Smooth muscle cell (in vitro differentiated cells): Measurements from ENCODE around the gene NKD1. TPM values are rescaled to one million over a fixed set of nuclear protein-coding genes. Genes with fewer than 3 reads are reported as not detected.

Experiments used
- DNase-seq: peaks from one replicate; lab custom pipeline; 2025; ENCODE audit not compliant: unreplicated experiment; lab: John Stamatoyannopoulos, UW
- H2AFZ ChIP-seq: fragments of 200-600 bp; sonication (generic); 2 replicates; pipeline ENCODE4 v1.6.0; 2016; ENCODE audit warnings: antibody characterized with exemption, low read depth, mild to moderate bottlenecking
- H3F3A ChIP-seq: fragments of 200-600 bp; sonication (generic); 2 replicates; pipeline ENCODE4 v1.6.0; 2017; ENCODE audit warnings: antibody characterized with exemption, low read depth
- H3K27ac ChIP-seq: fragments of 200-600 bp; sonication (generic); 2 replicates; pipeline ENCODE4 v1.5.1; 2016; ENCODE audit warnings: low read depth, mild to moderate bottlenecking
- H3K27me3 ChIP-seq: fragments of 200-600 bp; sonication (generic); 2 replicates; pipeline ENCODE4 v1.6.1; 2016; ENCODE audit warnings: low read depth, mild to moderate bottlenecking
- H3K36me3 ChIP-seq: fragments of 200-600 bp; sonication (generic); 2 replicates; pipeline ENCODE4 v1.5.1; 2016; ENCODE audit warnings: low read depth
- H3K4me1 ChIP-seq: fragments of 200-600 bp; sonication (generic); 2 replicates; pipeline ENCODE4 v1.5.1; 2016; ENCODE audit warnings: low read depth
- H3K4me2 ChIP-seq: fragments of 200-600 bp; sonication (generic); 2 replicates; pipeline ENCODE4 v1.6.0; 2016; ENCODE audit warnings: mild to moderate bottlenecking
- H3K4me3 ChIP-seq: fragments of 200-600 bp; sonication (generic); 2 replicates; pipeline ENCODE4 v1.5.1; 2016; ENCODE audit warnings: mild to moderate bottlenecking
- H3K79me2 ChIP-seq: fragments of 200-600 bp; sonication (generic); 2 replicates; pipeline ENCODE4 v1.6.0; 2016; ENCODE audit warnings: low read depth, mild to moderate bottlenecking
- H3K9ac ChIP-seq: fragments of 200-600 bp; sonication (generic); 2 replicates; pipeline ENCODE4 v1.6.0; 2016; ENCODE audit warnings: low read depth
- H3K9me3 ChIP-seq: fragments of 200-600 bp; sonication (generic); replicated peaks from 2 replicates; pipeline ENCODE4 v1.5.1; 2016; ENCODE audit warnings: low read depth
- H4K20me1 ChIP-seq: fragments of 200-600 bp; sonication (generic); 2 replicates; pipeline ENCODE4 v1.6.0; 2016; ENCODE audit warnings: low read depth
- WGBS: methylation state at CpG from one replicate; pipeline ENCODE4 v1.1.7; 2016; ENCODE audit warnings: low lambda C conversion rate; 5-methylcytosine and 5-hydroxymethylcytosine counted together
- polyA plus RNA-seq: library from polyadenylated mRNA; unstranded; fragments of >200 nt; fragmentation: Nextera tagmentation; extraction: Ambion mirVana; gene quantifications from 2 replicates; pipeline ENCODE4 v1.2.1, GENCODE V29; 2016
- total RNA-seq: library from RNA; depleted of rRNA; stranded (reverse); fragments of >200 nt; gene quantifications from 2 replicates; pipeline ENCODE4 v1.2.3, GENCODE V29; 2014
- TF ChIP-seq, protein P1 (sequence below): fragments of 200-600 bp; sonication (generic); IDR thresholded peaks from 2 replicates; pipeline ENCODE4 v1.5.1; 2017; ENCODE audit warnings: borderline replicate concordance, mild to moderate bottlenecking, antibody characterized with exemption; ENCODE audit not compliant: insufficient read depth, poor library complexity, severe bottlenecking

The NKD1 gene
- total and polyA plus RNA-seq, 2 experiments from 2014 or later, result 4.5 to 18.8 TPM

DNA sequence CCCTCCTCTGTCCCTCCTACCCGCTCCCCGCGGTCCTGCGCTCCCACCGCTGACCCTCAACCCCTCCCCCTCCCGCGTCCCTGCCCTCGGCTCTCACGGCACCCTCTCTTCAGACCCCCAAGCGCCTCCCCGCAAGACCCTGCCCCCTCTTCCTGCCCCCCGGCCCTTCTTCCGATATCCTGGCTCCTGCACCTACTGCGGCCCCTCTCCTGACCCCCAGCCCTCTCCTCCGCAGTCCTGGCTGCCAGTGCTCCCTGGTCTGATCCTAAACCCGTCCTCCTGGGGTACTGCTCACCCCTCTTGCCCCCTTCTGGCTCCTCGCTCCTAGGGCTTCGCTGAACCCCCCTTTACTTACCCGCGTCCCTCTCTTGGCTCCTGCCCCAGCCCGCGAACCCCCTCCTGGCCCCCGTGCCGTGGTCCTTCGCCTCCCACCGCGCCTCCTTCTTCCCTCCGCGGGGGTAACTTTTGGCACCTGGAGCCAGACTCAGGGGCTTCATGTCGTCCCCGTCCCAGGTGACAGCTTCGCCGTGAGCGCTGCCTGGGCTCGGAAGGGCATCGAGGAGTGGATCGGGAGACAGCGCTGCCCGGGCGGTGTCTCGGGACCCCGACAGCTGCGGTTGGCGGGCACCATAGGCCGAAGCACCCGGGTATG is 839 bp downstream of the NKD1 start:
- WGBS, result 30% methylated on average over 26 of the region's 46 CpGs
- TF ChIP-seq, protein P1, sequence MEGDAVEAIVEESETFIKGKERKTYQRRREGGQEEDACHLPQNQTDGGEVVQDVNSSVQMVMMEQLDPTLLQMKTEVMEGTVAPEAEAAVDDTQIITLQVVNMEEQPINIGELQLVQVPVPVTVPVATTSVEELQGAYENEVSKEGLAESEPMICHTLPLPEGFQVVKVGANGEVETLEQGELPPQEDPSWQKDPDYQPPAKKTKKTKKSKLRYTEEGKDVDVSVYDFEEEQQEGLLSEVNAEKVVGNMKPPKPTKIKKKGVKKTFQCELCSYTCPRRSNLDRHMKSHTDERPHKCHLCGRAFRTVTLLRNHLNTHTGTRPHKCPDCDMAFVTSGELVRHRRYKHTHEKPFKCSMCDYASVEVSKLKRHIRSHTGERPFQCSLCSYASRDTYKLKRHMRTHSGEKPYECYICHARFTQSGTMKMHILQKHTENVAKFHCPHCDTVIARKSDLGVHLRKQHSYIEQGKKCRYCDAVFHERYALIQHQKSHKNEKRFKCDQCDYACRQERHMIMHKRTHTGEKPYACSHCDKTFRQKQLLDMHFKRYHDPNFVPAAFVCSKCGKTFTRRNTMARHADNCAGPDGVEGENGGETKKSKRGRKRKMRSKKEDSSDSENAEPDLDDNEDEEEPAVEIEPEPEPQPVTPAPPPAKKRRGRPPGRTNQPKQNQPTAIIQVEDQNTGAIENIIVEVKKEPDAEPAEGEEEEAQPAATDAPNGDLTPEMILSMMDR, result no peak
- H3K4me2 ChIP-seq, result peak overlapping the region; percentile 94

DNA sequence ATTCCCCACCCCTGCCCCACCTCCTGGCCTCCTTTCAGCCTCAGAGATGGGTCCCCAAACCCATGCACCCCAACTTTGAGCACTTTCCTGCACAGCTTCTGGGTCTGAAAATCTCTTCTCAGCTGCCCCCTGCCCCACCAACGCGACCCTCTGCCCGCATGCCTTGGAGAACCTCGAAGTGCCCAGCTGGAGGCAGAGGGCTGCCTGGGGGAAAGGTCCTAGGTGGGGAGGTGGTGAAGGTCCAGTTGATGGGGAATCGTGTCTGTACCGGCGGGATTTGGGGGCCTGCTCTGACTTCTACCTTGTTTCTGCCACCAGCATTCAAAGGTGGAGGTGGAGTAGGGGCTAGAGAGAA is 1.3 kb downstream of the NKD1 start:
- Histone ChIP-seq H3K79me2 (peaks cover 5% of the 10 kb centered on the region), H4K20me1 (peaks cover 26% of the 10 kb centered on the region), H3K27ac (no peak overlapping the region), H3K36me3 (no peaks in the 10 kb centered on the region), H3K4me2 (peak overlapping the region; percentile 94), H3K27me3 (no peaks in the 10 kb centered on the region), H3K4me1 (peaks cover 16% of the 10 kb centered on the region), H3K9ac (no peak overlapping the region), H2AFZ (no peak overlapping the region), H3K9me3 (no peaks in the 10 kb centered on the region), H3K4me3 (peak overlapping the region; percentile 93), H3F3A (no peaks in the 10 kb centered on the region)
- WGBS, result 80% methylated on average over 7 of the region's 7 CpGs
- TF ChIP-seq, protein P1, result no peak
- DNase-seq, result no peak

More for the DNA sequence above, 839 bp downstream of the NKD1 start:
- H3F3A ChIP-seq, result no peaks in the 10 kb centered on the region
- H4K20me1 ChIP-seq, result peaks cover 24% of the 10 kb centered on the region
- peaks cover 5% of the 10 kb centered on the region for H3K79me2 ChIP-seq
- no peaks in the 10 kb centered on the region for H3K27me3 ChIP-seq
- H3K9ac ChIP-seq, result no peak overlapping the region
- H3K36me3 ChIP-seq, result no peaks in the 10 kb centered on the region
- H3K4me1 ChIP-seq, result peaks cover 16% of the 10 kb centered on the region
- H2AFZ ChIP-seq, result peak overlapping the region; percentile 94
- H3K27ac ChIP-seq, result no peak overlapping the region
- DNase-seq, result no peak
- H3K9me3 ChIP-seq, result no peaks in the 10 kb centered on the region
- peak overlapping the region; percentile 93 for H3K4me3 ChIP-seq

DNA sequence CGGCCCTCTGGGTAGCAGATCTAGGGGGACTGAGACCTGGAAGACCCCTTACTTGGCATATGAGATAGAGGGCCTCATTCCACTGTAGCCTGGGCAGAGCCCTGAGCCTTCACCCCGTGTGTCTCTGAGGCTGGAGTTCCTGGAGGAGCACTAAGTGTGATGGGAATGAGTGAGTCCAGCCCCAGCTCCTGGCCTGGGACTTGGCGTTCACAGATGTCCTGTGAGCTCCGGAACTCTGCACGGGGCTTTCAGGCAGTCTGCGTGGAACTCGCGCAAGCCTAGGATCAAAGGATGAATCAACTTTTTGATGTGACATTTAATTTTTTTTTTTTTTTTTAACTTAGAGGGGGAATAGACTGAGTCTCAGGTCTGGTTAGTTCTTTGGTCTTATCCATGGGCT is 1.8 kb downstream of the NKD1 start:
- no peak overlapping the region for H3K9ac ChIP-seq
- 55% methylated on average over 8 of the region's 8 CpGs for WGBS
- peaks cover 26% of the 10 kb centered on the region for H4K20me1 ChIP-seq
- H3F3A ChIP-seq, result no peaks in the 10 kb centered on the region
- no peaks in the 10 kb centered on the region for H3K9me3 ChIP-seq
- H3K27me3 ChIP-seq, result no peaks in the 10 kb centered on the region
- peak overlapping the region; percentile 94 for H3K4me2 ChIP-seq
- TF ChIP-seq, protein P1, result no peak
- peaks cover 5% of the 10 kb centered on the region for H3K79me2 ChIP-seq
- no peak overlapping the region for H2AFZ ChIP-seq
- H3K36me3 ChIP-seq, result no peaks in the 10 kb centered on the region
- peak overlapping the region; percentile 93 for H3K4me3 ChIP-seq
- peaks cover 16% of the 10 kb centered on the region for H3K4me1 ChIP-seq
- no peak for DNase-seq
- no peak overlapping the region for H3K27ac ChIP-seq
